Inferior parietal cortex (tissue), 1 donor: ENCODE measurements around the gene PDK2.

Experiments used
- DNase-seq: peaks from one replicate; pipeline ENCODE4 v3.0.0-alpha.2; 2016; ENCODE audit errors: extremely low spot score

Gene PDK2

DNA sequence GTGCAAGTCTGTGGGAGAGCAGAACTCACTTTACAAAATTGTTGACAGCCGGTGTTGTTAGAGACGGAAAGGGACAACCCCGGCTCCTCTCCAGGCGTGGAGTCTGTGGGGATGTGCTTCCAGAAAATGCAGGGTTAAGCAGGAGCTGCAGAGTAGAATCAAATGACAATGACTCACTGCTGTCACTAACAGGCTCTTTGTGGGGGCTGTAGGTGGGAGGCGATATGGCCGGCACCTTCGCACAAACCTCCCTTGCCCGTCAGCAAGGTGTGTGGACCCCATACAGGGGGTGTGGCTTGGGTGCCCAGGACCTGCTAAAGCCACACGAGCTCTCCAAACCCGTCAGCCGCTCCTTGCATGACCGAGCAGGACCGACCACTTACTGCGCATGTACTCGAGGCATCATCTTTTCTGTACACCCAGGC is 5.8 kb downstream of the PDK2 start:
- DNase-seq: no peak

DNA sequence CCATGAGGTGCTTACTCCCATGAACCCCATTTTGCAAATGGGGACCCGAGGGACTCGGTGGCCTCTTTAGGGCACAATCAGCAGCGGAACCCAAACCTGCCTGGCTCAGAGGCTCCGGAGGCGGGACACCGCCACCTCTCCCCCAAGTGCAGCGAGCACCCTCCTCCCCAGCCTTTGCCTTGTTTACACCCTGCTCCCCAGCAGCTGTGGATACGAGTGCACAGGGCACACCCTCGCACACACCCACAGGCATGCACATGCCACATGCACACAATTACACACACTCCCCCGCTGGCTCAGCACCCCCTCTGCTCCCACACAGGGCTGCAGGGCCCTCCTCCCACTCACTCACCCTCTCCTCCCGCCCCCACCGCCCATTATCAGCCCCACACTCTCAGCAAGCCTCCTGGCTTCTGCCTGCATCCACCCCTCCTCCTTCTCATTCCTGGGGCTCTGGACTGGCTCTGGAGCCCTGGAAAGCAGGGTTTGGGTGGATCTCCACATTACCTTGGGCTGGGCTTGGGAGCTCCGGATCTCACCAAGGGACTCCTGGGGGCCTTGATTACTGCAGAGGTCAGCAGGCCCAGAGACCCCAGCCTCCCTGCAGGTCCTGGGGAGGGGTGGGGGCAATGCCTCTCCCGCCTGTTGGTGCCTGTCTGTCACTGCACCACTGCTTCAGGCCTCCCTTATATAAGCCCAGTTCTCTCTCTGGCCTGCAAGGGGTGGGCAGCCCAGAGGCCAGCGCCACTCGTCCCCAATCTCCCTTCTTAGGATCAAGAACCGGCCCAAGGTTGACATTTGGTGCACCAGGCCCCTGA is 6.4 kb downstream of the PDK2 start:
- no peak for DNase-seq

DNA sequence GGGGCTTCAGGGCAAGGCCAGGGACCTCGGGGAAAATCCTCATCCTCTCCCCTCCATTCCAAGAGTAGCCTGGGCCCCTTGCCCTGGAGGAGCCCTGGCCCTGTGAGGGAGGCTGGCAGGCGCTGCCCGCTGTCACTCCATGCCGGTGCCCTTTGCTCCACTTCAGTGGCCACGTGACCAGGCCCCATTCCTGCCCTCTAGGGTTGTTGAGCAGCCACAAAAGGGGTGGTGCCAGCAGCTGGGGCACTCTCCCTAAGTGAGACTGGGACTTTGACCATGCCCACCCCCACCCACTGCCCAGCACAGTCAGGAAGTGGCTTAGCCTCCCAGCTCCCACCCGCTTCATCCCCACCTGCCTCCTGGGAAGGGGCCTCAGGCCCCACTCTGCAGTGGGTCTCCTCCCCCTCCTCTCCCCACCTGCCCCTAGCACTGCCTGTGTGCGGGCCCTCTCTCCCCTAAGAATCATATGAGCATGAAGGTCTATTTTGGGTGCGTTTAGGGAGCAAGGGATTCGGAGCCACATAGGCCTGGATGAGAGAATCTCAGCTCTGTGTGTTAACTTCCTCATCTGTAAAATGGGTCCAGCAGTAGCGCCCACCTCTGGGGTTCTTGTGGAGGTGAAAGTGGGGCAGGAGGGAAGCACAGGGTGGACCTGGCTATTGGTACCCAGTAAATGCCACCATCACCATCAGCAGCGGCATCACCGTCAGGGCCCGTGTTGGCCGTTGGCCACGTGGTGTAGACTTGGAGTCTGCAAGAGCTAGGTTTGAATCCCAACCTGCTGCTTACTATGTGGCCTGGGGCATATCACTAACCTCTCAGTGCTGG is 7.2 kb downstream of the PDK2 start:
- no peak for DNase-seq

DNA sequence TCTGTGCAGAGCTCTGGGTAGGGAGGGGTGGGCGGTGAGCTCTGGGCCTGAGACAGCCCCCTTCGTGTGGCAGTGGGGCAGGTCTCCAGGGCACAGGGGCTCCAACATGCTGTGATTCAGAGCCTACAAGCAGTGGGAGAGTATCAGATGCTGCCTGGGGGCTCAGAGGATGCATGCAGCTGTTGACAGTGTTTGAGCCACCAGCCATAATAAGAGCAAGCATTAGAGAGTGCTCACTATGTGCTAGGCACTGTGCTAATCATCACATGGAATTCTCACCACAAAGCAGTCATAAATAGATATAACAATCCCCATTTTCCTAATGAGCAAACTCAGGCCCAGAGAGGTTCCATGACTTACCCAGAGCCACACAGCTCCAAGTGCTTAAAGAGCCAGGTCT is 8.1 kb downstream of the PDK2 start:
- no peak for DNase-seq

DNA sequence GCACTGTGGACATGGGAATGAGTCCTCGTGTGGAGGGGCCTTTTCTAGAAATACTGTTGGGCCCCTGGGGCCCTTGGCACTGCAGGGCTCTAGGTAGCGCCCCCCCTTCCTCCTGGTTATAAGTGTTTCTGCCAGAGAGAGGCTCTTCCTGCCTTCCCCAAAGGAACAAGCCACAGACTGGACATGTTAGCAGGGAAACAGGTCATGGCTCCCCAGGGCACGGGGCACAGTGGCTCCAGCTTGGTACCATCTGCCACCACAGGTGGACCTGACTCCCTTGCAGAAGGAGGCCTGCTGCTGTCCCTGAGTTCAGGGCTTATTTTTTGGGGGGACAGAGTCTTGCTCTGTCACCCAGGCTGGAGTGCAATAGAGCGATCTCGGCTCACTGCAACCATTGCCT is 8.8 kb downstream of the PDK2 start:
- no peak for DNase-seq

DNA sequence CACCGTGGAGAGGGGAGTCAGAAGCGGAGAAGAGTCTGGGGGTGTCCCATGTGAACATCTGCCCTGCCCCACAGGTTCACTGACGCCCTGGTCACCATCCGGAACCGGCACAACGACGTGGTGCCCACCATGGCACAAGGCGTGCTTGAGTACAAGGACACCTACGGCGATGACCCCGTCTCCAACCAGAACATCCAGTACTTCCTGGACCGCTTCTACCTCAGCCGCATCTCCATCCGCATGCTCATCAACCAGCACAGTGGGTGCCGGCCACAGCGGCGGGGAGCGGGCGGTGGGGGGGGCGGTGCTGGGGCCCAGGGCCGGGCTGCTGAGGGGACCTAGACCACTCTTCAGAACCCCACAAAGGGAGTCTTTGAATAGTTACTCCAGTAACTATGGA is 10.7 kb downstream of the PDK2 start:
- DNase-seq: no peak

DNA sequence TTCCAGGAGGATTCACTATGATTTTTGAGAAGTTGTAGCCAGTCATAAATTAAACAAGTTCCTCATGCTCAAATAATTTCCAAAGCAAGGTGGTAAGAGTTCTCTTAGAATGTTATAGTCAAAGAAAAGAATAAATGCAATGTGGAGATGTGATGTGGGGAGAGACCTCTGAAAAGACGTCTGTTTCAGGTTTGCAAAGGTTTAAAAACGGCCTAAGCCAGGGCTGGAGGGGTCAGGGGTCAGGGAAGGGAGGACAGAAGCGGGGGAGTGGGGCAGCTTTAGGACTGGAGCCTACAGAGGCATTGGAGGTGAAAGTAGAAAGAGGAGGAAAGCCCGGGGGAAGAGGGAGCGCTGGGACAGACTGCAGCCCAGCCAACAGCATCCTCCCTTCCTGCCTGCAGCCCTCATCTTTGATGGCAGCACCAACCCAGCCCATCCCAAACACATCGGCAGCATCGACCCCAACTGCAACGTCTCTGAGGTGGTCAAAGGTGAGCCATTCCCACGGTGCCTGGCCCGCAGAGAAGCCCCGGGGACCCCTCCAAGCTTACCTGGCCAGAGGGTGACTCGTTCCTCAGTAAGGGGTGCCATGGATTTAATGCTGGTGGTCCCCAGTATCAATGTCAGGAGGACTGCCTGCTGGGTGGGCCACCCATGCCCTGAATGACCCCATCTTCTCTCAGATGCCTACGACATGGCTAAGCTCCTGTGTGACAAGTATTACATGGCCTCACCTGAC is 11.4 kb downstream of the PDK2 start:
- DNase-seq: no peak

DNA sequence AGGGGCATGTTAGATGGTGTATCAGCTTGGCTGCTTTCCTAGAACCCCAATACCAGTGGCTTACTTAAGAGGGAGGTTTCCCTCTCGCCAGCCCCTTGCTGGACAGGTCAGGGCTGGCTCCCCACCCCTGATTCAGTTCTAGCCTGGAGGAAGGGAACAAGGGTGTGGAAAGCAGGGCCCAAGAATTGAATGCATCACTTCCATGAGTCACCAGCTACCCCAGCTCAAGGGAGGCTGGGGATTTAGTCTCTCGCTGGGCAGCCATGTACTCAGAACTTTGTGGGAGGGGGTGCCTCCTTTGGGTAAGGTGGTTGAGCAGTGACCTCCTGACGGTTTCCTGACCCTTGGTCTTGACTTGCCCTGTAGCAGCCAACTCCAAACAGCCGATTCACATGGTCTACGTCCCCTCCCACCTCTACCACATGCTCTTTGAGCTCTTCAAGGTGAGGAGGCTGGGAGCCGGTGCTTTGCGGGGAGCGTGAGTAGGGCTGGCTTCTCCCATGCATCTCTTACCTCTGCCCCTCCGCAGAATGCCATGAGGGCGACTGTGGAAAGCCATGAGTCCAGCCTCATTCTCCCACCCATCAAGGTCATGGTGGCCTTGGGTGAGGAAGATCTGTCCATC is 12.8 kb downstream of the PDK2 start:
- no peak for DNase-seq

DNA sequence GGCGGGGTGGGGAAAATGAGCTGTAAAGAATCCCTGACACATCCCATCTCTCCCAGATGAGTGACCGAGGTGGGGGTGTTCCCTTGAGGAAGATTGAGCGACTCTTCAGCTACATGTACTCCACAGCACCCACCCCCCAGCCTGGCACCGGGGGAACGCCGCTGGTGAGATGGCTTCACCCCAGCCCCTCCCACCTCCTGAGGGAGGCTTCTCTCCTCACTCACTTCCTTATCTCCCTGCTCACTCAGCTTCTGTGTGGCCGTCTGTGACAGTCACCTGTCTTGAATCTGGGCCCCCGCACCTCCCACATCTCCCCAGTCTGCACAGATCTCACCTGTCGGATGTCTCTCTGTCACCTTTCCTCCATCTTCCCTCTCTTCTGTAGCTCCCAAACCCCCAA is 13.4 kb downstream of the PDK2 start:
- no peak for DNase-seq

DNA sequence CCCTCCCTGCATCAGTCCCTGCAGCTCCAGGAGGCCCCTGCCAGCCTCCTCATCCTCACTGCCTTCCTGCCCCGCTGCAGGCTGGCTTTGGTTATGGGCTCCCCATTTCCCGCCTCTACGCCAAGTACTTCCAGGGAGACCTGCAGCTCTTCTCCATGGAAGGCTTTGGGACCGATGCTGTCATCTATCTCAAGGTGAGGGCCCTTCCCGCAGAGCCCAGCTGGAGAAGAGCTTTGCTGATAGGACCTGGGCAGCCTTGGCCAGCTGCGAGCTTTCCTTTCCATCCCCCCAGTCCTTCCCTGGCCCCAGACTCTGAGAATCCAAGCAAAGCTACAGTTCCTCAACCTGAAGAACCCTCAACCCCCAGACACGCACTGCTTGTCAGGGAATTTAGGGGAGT is 14.1 kb downstream of the PDK2 start:
- no peak for DNase-seq

DNA sequence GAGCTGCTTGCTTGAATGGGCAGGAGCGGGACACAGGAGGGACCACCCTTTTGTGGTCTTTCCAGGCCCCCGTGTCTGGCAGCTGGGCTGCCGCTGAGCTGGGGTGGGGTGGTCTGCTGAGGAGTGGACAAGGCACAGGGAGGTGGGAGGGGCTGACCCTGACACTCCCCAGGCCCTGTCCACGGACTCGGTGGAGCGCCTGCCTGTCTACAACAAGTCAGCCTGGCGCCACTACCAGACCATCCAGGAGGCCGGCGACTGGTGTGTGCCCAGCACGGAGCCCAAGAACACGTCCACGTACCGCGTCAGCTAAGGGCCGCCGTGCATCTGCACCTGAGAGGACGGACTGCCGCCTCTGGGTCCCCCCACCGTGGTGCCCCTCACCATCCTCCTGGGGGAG is 14.6 kb downstream of the PDK2 start:
- no peak for DNase-seq

DNA sequence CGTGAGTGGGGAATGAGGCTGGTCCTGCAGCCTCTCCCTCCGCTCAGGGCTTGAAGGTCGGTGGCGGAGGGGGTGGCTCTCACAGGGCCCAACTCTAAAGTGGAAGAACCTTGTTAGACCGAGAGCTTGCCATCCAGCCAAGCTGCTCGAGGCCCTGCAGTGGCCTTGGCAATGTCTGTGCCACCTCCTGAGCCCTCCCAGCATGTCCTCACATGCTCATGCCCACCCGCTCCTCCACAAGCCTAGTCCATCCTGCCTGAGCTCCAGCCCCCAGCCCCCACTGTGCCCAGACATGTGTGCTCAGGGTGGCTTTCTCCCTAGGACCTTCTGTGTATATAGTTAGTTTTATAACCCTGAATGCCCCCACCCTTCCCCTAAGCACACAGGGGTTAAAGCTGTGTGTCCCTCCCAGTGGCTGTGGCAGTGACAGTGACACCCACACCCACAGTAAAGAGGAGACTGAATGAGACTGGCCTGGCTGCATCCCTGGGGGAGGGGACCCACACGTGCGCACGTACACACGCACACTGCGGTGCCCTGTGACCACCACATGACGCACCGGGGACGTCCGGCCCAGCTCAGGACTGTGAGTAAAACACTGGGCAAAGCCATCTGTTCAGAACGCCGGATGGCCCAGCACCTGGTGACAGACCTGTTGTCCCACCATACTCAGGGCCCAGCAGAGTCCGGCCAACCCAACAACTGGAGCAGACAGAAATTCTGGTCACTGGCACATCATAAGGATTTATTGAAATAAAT is 15.6 kb downstream of the PDK2 start:
- DNase-seq: no peak

DNA sequence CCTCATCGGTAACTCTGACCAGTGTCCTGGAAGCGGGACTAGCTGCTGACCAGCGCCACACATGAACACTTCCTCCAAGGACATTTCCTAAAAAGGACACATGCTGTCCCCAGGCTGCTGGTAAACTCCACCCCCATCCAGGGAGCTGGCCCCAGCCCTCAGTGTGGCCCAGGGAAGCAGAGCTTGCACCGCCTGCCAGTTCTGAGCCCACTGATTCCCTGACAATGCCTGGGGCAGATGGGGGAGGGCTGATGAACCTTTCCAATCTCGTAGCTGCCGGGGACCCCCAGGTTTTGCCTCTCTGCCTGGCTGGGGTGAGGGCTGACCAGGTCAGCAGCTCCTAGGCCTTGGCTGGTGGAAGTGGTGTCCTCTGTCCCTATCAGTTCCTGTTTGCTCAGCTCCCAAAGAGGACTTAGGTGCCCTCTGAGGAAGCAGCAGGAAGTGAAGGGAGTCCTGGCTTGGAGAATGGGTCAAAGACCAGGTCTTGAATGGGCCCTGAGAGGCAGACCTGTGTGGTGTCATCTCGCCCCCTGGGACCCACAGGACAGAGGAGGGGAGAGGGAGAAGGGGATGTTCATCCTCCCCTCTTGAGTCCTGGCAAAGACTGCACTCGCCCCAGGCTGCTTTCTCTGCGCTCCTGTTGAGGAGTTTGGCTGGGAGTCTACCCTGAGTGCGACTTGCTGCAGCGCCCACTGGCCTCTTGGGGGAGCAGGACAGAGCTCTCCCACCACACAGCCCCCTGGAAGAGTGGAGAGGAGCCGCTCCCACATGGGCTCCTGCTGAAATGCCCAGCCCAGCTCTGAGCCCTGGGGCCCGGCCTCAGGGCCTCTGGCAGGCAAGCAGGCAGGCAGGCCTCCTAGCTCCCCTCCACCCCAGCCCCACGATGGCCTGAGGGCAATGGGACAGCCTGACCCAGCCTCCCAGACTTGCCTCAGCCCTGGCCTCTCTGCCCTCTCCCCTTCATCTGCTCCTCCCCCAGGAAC is 16.8 kb downstream of the PDK2 start:
- no peak for DNase-seq

DNA sequence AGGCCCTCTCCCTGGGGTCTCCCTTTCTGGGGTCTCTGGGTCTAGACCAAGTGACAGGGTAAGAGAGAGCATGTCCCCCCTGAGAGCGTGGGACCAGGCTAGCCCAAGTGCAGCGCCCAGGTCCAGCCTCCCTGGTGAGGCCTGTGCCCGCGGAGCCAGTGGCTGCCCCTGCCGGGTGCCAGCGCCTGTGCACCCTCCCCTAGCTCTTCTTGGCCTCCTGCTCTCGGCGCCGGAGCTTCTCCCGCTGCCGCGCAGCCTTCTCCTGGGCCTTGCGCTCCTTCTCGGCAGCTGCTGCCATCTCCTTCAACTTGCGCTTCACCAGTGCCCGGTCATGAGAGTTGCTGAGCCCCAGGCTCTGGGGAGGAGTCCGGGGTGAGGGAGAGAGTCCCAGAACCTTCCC is 17.5 kb downstream of the PDK2 start:
- DNase-seq: no peak

DNA sequence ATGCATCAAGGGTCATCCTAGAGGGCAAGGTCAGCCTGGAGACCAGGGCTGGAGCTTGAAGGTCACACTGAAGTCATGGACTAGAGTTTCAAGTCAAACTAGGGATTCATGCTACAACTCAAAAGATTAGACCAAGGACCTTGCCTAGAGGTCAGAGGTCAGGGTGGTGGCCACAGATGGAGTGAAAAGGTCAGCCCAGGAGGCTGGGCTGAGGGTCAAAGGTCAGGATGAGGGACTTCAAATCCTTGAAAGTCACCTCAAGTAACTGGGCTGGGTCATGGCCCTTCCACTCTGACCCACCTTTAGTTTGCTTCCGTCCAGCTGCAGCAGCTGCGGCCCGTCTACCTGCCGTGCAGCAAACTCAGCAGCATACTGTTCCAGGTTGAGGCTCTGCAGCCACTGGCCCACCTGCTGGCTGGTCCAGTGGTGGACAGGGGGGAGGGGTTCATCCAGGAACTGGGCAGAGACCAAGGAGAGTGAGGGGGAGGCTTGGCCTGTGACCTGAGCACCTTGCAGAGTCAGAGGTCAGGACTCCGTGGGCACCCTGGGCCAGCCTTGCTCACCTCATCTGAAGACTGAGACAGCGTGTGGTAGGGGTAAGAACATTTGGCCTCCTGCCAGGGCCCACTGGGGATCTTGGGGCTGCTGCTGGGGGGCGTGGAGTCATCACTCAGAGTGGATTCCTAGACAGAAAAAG is 18.6 kb downstream of the PDK2 start:
- no peak for DNase-seq

DNA sequence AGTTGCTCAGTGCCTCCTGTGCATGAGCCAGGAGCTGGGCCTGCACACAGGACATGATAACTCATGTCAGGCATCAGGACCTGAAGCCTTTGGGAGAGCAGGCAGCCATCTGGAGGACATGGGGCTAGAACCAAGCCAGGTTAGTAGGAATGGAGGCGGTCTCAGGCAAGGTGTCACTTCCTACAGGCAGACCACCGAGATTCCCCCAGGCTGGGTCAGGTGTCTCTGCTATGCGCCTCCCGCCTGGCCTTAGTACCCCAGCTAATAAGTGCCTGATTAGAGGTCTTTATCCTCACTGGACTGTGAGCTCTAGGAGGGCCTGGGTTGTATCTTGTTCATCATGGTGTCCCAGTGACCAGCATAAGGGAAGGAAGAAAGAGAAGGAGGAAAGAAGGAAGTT is 19.2 kb downstream of the PDK2 start:
- DNase-seq: no peak

DNA sequence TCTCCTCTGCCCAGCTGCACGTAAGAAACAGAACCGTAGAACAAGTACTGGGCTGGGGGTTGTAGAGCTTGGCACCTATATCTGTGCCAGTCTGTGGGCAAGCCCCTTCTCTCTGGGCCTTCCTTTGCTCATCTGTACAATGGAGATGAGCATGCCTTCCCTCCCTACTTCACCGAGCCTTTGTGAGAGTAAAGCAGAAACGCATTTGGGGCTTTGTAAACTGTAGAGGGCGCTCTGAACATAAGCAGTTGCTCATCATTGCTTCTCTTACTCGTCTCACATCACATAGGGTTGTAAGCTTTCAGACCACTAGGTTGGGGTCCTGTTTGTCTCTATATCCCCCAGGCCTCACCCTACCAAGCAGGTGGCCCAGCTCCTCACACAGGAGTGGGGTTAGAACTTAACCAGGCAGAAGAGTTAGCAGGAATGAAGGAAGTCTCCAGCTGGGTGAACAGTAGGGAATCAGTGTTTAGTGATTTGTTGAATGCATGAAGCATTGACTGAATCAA is 19.8 kb downstream of the PDK2 start:
- peak; percentile 70 for DNase-seq

DNA sequence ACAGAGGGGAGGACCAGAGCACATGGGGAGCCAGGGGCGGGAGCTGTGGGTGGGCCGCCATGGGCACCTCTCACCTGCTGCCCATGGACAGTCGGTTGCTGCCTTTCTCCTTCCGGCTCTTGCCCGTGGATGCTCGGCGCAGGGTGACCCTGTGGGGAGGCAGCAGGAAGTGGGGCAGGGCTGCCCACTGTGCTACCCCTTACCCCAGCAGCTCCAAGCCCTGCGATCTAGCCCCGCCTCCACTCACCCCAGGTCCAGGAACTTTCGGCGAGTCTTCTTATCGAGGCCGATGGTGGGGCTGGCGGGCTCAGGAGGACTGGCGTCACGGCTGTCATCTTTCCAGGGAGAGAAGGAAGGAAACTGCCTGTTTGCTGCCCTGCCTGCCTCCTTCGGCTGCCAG is 20.6 kb downstream of the PDK2 start:
- DNase-seq: no peak
